ENCODE data around the gene CARF.

DNA sequence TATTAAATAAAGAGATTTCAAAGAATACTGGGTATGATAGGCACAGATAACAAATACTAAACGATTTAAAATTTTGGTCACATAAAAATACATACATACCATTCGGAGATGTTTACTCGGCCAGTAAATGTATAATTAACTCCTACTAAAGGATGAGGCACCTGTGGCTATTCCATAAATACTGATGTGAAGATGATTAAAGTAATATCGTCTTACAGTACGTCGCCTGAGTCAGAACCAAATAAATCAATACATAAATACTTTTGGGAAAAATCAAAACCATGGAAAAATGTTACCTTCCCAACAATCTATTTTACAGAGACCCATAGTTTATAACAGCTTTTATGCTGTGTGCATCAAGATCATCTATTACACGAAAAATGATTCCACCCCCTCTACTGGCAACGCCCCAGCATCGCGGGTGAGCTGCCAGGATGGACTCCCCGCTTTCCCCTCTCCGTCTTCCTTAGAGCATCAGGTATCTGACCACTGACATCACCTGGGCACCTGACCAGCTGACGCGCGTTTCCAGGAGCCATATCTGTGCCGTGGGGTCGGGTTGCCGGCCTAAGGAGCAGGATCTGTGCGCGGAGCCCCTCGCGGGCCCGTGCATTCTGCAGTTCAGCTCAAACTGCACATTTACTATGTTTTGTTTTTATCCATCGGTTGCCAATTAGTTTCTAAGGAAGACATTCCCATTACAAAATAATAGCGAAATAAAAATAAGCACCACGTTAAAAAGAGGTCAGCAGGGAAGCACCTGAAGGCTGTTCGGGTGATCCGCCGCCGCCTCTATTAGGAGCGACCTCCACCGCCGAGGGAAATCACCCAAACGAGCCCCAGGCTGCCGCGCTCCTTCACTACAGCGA lies 41.4 kb upstream of the CARF start:
- no peak for TF ChIP-seq POLR2A (IDR thresholded peaks at IDR 0.05)
- TF ChIP-seq, protein P1, sequence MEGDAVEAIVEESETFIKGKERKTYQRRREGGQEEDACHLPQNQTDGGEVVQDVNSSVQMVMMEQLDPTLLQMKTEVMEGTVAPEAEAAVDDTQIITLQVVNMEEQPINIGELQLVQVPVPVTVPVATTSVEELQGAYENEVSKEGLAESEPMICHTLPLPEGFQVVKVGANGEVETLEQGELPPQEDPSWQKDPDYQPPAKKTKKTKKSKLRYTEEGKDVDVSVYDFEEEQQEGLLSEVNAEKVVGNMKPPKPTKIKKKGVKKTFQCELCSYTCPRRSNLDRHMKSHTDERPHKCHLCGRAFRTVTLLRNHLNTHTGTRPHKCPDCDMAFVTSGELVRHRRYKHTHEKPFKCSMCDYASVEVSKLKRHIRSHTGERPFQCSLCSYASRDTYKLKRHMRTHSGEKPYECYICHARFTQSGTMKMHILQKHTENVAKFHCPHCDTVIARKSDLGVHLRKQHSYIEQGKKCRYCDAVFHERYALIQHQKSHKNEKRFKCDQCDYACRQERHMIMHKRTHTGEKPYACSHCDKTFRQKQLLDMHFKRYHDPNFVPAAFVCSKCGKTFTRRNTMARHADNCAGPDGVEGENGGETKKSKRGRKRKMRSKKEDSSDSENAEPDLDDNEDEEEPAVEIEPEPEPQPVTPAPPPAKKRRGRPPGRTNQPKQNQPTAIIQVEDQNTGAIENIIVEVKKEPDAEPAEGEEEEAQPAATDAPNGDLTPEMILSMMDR (IDR thresholded peaks at IDR 0.05) = peak in 1 of 4 experiments; percentile 9

All from sigmoid colon (tissue), 3 donors.